Left forelimb (tissue), 1 donor: Measurements from ENCODE around the gene PPP1R15B.
A peak's percentile ranks its signal among the peaks of the same experiment; 100 is the strongest.

Source experiments
- DNase-seq: peaks from one replicate; pipeline ENCODE4 v3.0.0-alpha.2; 2018; ENCODE audit warnings: low spot score

Gene PPP1R15B

GRCh38 chr1:204367193-204367858 lies 44.3 kb downstream of the PPP1R15B start:
- DNase-seq: no peak

GRCh38 chr1:204366759-204367158 lies 44.9 kb downstream of the PPP1R15B start:
- DNase-seq: no peak

GRCh38 chr1:204363335-204364114 lies 48.1 kb downstream of the PPP1R15B start:
- DNase-seq: peak; percentile 83

- no peak for DNase-seq
These were observed 48.7 kb downstream of the PPP1R15B start for GRCh38 chr1:204362984-204363334.

GRCh38 chr1:204361781-204362180 lies 49.8 kb downstream of the PPP1R15B start:
- DNase-seq: no peak

DNA sequence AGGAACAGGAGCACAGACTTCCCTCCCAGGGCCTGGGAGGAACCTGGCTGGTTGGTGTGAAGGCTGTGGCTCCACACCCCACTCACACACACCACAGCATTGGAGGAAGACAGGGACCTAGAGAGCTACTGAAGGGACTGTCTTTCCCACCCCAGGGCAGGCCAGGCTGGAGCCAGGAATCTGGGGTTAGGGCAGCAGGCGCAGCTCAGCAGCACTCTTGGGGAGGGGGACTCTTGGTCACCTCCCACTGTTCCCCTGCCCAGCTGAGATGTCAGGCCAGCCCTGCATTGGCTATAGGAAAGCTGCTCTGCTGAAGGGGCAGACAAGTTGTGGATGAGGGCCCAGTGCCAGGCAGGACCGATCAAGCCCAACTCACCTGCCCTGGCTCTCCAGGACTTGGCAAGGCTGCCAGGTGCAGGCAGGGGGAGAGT lies 50.3 kb downstream of the PPP1R15B start:
- DNase-seq: no peak

DNA sequence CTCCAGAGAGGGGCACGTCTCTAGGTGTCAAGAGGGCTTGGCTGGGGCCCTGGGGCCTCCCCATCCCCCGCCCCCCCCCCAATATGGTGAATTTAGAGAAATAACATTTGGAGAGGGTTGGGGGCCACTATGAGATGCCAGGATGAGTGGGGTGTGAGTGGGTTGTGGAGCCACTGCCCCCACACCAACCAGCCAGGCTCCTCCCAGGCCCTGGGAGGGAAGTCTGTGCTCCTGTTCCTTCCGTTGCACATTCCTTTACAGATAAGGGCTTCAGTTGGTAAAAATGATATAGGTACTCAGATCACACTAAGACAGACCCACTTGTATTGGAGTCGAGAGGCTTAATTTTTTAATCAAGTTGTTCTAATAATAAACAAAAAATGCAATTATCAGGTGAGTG lies 51.3 kb downstream of the PPP1R15B start:
- no peak for DNase-seq

DNA sequence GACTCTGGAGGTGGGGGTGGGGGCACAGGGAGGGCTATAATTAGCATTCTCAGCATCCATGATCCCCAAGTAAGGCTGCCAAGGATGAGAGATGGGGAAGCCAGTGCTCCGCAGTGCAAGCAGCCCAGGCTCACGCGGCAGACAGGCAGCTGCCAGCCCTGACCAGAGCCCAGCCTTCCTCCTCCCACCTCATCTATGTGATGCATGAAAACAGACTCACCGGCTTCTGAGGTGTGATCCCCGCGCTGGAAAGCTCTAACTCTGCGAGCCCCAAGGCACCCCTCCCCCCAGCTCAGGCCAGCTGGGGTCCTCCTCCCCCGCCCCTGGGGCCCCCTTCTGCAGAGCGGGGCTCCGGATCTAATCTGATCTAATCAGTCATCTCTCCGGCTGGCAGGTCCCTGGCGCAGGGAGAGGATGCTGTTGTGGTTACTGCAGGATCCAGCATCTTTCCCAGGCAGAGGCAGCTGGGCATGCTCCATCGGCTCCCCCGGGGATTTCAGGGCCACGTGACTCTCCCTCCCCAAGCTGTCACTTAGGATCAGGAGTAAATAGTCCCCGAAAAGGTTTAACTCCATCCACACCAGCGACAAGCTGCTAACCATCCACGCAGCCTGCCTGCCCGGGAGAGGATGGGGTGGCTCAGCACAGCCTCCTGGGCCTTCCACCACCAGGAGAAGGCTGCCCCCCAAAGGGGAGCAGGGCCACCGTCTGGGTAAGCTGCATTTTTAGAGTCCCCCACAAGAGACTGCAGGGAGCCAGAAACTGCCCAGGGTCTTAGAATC lies 52.0 kb downstream of the PPP1R15B start, which contains the start of gene PLEKHA6:
Gene PLEKHA6 (minus strand): TSS at position 456 of the 782 bp plus-strand sequence. CDS start 86,202 bp downstream, outside the sequence.
- DNase-seq: no peak

GRCh38 chr1:204359131-204359473 lies 52.5 kb downstream of the PPP1R15B start:
- no peak for DNase-seq

DNA sequence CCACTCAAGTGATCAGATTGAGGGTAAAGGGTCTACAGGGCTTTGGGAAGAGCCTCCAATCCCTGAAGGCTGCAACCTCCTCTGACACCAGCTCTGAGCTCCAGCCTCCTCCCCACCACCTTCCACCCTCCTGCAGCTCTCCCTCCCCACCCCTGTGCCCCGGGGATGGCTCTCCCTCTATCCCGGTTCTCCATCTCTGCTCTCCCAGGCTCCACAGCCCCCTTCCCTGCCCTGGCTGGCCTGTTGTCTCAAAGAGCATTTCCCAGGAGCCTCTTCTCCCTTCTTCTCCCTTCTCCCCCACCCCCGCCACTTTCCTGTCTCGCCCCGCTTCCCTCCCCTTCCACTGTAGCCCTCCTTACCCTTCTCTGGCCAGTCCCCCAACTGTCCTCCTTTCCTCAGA lies 53.0 kb downstream of the PPP1R15B start:
- DNase-seq: no peak

- no peak for DNase-seq
These were observed 53.8 kb downstream of the PPP1R15B start for GRCh38 chr1:204357551-204358490.

DNA sequence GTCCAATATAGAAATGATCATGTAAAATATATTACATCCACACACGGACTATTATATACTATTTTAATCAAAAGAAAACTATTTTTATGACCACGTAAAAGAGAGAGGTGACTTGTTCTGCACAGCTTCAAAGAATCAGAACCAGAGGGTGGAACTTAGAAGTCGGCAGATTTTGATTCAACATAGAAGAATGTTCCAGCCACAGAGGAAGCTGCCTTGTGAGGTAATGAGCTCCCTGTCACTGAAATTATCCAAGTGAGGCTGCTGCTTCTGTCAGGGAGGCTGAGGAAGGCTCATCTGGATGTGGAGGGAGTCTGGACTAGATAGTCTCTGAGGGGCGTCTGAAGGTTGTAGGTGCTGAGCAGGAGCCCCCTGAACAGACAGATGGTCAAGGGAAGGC lies 54.6 kb downstream of the PPP1R15B start:
- DNase-seq: no peak

DNA sequence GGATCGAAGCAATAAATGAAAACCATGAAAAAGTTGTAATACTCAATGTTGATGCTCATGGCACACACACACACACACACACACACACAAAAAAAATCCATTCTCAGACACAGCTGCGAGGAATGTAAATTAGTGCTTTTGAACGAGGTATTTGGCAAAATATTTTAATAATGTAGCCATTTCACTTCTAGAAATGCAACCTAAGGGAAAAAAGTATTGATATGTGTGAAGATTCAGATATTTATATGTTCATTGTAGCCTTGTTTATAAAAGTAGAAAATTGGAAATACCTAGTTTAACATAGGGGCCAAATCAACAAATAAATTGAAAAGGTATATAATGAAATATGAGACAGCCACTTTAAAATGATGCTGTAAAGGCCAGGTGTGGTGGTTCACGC lies 55.7 kb downstream of the PPP1R15B start:
- no peak for DNase-seq

DNA sequence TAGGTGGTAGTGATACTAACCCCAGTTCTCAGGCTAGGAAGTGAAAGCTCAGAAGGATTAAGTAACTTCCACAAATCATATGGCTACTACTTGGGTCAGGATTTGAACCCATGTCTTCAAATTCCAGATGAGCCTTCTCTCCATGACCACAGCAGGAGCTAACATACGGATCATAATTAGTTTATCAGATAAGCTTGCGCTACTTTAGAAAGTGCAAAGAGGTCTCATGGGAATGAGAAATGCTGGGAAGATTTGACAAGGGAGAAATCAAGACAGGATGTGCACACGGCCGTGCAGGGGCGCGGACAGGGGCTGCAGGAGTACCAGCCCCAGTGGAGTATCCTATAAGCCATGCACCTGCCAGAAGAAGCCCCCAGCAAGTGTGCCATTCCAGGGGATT lies 57.0 kb downstream of the PPP1R15B start:
- DNase-seq: no peak
